Measurements from ENCODE around the gene ZNF667. TPM values are rescaled to one million over a fixed set of nuclear protein-coding genes. Genes with fewer than 3 reads are reported as not detected.
A peak's percentile ranks its signal among the peaks of the same experiment; 100 is the strongest.

Gene ZNF667
- total RNA-seq (2014; rRNA removed), result 2.5 and 3.2 TPM in 2 replicates
- Bru-seq, nascent RNA, result percentile 69 among the genes with signal in this experiment
- BruChase-seq, experiment 1, labeled RNA remaining after a 6-hour chase, result percentile 64 among the genes with signal in this experiment
- percentile 74 among the genes with signal in this experiment for BruChase-seq, experiment 2, labeled RNA remaining after a 2-hour chase
- long read RNA-seq, full-length matches to known transcripts, result 23 of 45 reads
- long read RNA-seq, partial matches to known transcripts, result 6 of 45 reads
- long read RNA-seq, other reads (novel, unspliced or antisense), result 16 of 45 reads

DNA sequence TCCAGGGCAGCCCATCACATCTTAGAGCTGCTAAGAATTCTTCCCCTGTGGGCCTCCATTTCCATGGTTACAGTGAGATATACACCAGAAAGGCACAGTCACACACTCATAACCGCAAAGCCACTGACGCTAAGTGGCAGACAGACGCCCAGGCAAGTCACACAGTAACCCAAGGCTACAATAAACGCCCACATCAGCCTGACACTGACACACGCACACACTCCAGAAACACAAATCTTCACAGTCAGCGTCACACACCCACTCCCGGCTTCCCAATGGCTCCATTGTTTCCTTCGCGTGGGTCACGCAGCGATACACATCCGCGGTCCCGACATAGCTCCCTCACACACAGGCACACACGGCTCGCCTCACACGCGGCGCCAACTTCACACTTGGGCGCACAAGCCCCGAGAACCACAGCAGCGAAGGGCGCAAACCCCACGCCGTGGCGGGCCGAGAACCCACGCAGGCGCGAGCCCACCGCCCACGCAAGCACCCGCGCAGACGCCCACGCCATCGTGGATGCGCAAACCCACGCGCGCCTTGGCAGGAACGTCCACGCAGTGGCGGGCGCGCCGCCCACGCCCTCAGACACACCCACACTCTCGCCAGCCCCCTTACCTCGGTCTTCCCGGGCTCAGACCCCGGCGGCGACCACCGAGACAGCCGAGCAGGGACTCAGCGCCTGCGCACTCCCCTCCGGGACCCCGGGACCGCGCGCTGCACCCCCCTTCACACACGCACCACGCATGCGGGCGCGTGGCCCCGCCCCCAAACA, at the start of gene ZNF667:
ZNF667 (minus strand) TSS at position 695 of the 778 bp plus-strand sequence. CDS start 14,975 bp downstream, outside the sequence.
- H2AFZ ChIP-seq (ENCODE audit: low read length), result peak within 1 kb of the TSS; percentile 97
- TF ChIP-seq EZH2 (IDR thresholded peaks at IDR 0.05; ENCODE audit: low read length, unreplicated experiment) (no peak), EZH2phosphoT487 (IDR thresholded peaks at IDR 0.05; ENCODE audit: borderline replicate concordance, low read length) (no peak)
- TF ChIP-seq, protein P1, sequence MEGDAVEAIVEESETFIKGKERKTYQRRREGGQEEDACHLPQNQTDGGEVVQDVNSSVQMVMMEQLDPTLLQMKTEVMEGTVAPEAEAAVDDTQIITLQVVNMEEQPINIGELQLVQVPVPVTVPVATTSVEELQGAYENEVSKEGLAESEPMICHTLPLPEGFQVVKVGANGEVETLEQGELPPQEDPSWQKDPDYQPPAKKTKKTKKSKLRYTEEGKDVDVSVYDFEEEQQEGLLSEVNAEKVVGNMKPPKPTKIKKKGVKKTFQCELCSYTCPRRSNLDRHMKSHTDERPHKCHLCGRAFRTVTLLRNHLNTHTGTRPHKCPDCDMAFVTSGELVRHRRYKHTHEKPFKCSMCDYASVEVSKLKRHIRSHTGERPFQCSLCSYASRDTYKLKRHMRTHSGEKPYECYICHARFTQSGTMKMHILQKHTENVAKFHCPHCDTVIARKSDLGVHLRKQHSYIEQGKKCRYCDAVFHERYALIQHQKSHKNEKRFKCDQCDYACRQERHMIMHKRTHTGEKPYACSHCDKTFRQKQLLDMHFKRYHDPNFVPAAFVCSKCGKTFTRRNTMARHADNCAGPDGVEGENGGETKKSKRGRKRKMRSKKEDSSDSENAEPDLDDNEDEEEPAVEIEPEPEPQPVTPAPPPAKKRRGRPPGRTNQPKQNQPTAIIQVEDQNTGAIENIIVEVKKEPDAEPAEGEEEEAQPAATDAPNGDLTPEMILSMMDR (conservative IDR thresholded peaks at IDR 0.05; ENCODE audit: low read depth, low read length), result no peak
- H3K4me2 ChIP-seq (ENCODE audit: low read length), result peak within 1 kb of the TSS; percentile 91

DNA sequence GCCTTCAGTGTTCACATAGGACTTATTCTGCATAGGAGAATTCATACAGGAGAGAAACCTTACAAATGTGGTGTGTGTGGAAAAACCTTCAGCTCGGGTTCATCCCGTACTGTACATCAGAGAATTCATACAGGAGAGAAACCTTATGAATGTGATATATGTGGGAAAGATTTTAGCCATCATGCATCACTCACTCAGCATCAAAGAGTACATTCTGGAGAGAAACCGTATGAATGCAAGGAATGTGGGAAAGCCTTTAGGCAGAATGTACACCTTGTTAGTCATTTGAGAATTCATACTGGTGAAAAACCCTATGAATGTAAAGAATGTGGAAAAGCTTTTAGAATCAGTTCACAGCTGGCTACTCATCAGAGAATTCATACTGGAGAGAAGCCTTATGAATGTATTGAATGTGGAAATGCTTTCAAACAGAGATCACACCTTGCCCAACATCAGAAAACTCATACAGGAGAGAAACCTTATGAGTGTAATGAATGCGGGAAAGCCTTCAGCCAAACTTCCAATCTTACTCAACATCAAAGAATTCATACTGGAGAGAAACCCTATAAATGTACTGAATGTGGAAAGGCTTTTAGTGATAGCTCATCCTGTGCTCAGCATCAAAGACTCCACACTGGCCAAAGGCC, 48.2 kb upstream of the ZNF667 start:
- TF ChIP-seq EZH2 (IDR thresholded peaks at IDR 0.05; ENCODE audit: low read length, unreplicated experiment) (no peak), EZH2phosphoT487 (IDR thresholded peaks at IDR 0.05; ENCODE audit: borderline replicate concordance, low read length) (no peak)
- TF ChIP-seq, protein P1 (conservative IDR thresholded peaks at IDR 0.05; ENCODE audit: low read depth, low read length), result no peak
- Histone ChIP-seq H3K79me2 (ENCODE audit: low read length) (no peaks in the 10 kb centered on the region), H3K4me3 (ENCODE audit: low read length) (no peak overlapping the region), H3K4me1 (ENCODE audit: insufficient read depth, low read length) (no peaks in the 10 kb centered on the region), H3K36me3 (ENCODE audit: low read depth, low read length) (peaks cover 15% of the 10 kb centered on the region), H3F3A (ENCODE audit: low read length, unreplicated experiment) (no peaks in the 10 kb centered on the region), H3K9ac (ENCODE audit: low read length) (no peak overlapping the region), H3K9me2 (replicated peaks; ENCODE audit: low read length) (no peaks in the 10 kb centered on the region), H3K9me3 (ENCODE audit: low read length) (peaks cover 77% of the 10 kb centered on the region), H4K20me1 (ENCODE audit: low read length) (no peaks in the 10 kb centered on the region), H2AFZ (ENCODE audit: low read length) (no peak overlapping the region), H3K27ac (ENCODE audit: low read length) (no peak overlapping the region), H3K27me3 (ENCODE audit: low read length) (no peaks in the 10 kb centered on the region), H3K4me2 (ENCODE audit: low read length) (no peak overlapping the region)
- DNase-seq (no peak), ATAC-seq (no peak)
- BruUV-seq (replicated peaks), result no TSS peak
- POLR2A ChIA-PET (ENCODE audit: unreplicated experiment), result no interaction called here
- intact Hi-C loops (cut with micrococcal nuclease), result no loop called here
- CTCF ChIA-PET, result no interaction called here

More for the DNA sequence above, at the start of gene ZNF667:
- no TSS peak for BruUV-seq (replicated peaks)
- Histone ChIP-seq H4K20me1 (ENCODE audit: low read length) (no peaks in the 10 kb centered on the region), H3K9ac (ENCODE audit: low read length) (peak within 1 kb of the TSS; percentile 59), H3K9me3 (ENCODE audit: low read length) (peaks cover 62% of the 10 kb centered on the region), H3K27me3 (ENCODE audit: low read length) (no peaks in the 10 kb centered on the region), H3K4me3 (ENCODE audit: low read length) (peak within 1 kb of the TSS; percentile 65), H3F3A (ENCODE audit: low read length, unreplicated experiment) (no peaks in the 10 kb centered on the region), H3K4me1 (ENCODE audit: insufficient read depth, low read length) (no peaks in the 10 kb centered on the region), H3K27ac (ENCODE audit: low read length) (peak within 1 kb of the TSS; percentile 39), H3K36me3 (ENCODE audit: low read depth, low read length) (peaks cover 44% of the 10 kb centered on the region), H3K9me2 (replicated peaks; ENCODE audit: low read length) (no peaks in the 10 kb centered on the region), H3K79me2 (ENCODE audit: low read length) (peaks cover 31% of the 10 kb centered on the region)
- intact Hi-C loops (cut with micrococcal nuclease), result loop anchor here (5.0 kb wide), 1 partner anchor 335 kb away; the partner anchor contains the start of gene ZNF444
- ATAC-seq, result peak; percentile 7; the same call in 1 of the 2 replicates
- ChIA-PET CTCF (no interaction called here), POLR2A (ENCODE audit: unreplicated experiment) (no interaction called here)
- peak; percentile 46 for DNase-seq
